LoVo (cell line): ENCODE measurements around the gene NEUROD4.
"Not testable (repeated sequence)": the region's sequence is repeated elsewhere in the genome, so short reads cannot be mapped to it uniquely, and the experiment has no call there.

Experiments used
- DNase-seq: peaks from one replicate; pipeline ENCODE4 v3.0.0-alpha.2; 2016; ENCODE audit warnings: low spot score

NEUROD4 gene

GRCh38 chr12:55019784-55020183, at the start of gene NEUROD4:
NEUROD4 (plus strand) TSS chr12:55019974; CDS start chr12:55026440, 6,466 bp downstream.
- DNase-seq = peak; percentile 2

- DNase-seq = no peak
Measured at GRCh38 chr12:54970741-54971140, 49.0 kb upstream of the NEUROD4 start.

- no peak for DNase-seq
Measured at GRCh38 chr12:54973556-54973955, 46.2 kb upstream of the NEUROD4 start.

- no peak for DNase-seq
Measured at GRCh38 chr12:54974279-54974678, 45.5 kb upstream of the NEUROD4 start.

- no peak for DNase-seq
Measured at GRCh38 chr12:54975272-54975671, 44.5 kb upstream of the NEUROD4 start.

- DNase-seq = no peak
Measured at GRCh38 chr12:54975875-54976274, 43.9 kb upstream of the NEUROD4 start.

- DNase-seq = no peak
Measured at GRCh38 chr12:54977155-54977554, 42.6 kb upstream of the NEUROD4 start.

GRCh38 chr12:54977857-54978256, 41.9 kb upstream of the NEUROD4 start:
- no peak for DNase-seq

GRCh38 chr12:54980341-54980740, 39.4 kb upstream of the NEUROD4 start:
- DNase-seq = no peak

GRCh38 chr12:54981796-54982195, 38.0 kb upstream of the NEUROD4 start:
- no peak for DNase-seq

- no peak for DNase-seq
Measured at GRCh38 chr12:54983536-54984101, 36.2 kb upstream of the NEUROD4 start.

GRCh38 chr12:54984658-54985376, 35.0 kb upstream of the NEUROD4 start, which contains the start of gene TESPA1:
TESPA1 (minus strand) TSS chr12:54984762; CDS start chr12:54974562, 10,200 bp downstream.
- no peak for DNase-seq

- DNase-seq = not testable (repeated sequence)
Measured at GRCh38 chr12:54986773-54987172, 33.0 kb upstream of the NEUROD4 start.

GRCh38 chr12:54987611-54988231, 32.1 kb upstream of the NEUROD4 start:
- DNase-seq = no peak

GRCh38 chr12:54988402-54989054, 31.2 kb upstream of the NEUROD4 start:
- DNase-seq = no peak

- DNase-seq = no peak
Measured at GRCh38 chr12:54989829-54990228, 29.9 kb upstream of the NEUROD4 start.

- DNase-seq = no peak
Measured at GRCh38 chr12:54991161-54991990, 28.4 kb upstream of the NEUROD4 start.

GRCh38 chr12:54991991-54992375, 27.8 kb upstream of the NEUROD4 start:
- DNase-seq = no peak

GRCh38 chr12:54993181-54993835, 26.5 kb upstream of the NEUROD4 start:
- peak; percentile 81 for DNase-seq

- DNase-seq = no peak
Measured at GRCh38 chr12:54996205-54996604, 23.6 kb upstream of the NEUROD4 start.

- no peak for DNase-seq
Measured at GRCh38 chr12:54997929-54998522, 21.7 kb upstream of the NEUROD4 start.
